ENCODE measurements around the gene SLC66A3.

The SLC66A3 gene

DNA sequence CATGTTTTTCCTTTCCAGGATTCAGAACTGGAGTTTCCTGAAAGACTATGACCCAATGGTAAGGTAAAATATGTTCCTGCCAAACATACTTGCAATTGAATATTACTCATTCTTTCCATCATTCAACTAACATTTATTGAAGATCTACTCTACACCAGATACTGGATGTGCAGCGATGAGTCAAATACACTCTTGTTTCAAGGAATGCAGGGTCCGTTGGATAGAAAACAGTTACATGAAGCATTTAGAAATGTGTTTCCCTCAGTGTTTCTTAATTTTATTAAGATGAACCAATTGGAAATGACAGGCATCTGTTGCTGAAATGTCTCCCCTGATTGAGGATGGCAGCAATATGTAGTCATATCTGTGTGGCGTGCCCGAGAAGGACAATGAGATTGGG, 14.8 kb upstream of the SLC66A3 start:
- no peak for DNase-seq (ENCODE audit: low spot score)

DNA sequence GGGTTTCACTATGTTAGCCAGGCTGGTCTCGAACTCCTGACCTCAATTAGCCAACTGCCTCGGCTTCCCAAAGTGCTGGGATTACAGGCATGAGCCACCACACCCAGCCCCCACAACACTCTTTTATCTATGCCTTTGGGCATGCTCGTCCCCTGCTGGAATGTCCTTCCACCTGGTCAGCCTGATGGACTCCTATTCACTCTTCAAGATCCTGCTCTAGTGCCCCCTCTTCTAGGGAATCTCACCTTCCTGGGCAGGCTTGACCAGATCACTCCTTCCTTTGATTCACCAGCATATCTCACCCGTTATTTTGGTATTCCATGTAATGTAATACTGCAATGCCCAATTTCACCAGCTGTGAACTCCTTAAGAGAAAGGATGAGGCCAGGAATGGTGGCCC, 13.9 kb upstream of the SLC66A3 start:
- DNase-seq (ENCODE audit: low spot score), result no peak

DNA sequence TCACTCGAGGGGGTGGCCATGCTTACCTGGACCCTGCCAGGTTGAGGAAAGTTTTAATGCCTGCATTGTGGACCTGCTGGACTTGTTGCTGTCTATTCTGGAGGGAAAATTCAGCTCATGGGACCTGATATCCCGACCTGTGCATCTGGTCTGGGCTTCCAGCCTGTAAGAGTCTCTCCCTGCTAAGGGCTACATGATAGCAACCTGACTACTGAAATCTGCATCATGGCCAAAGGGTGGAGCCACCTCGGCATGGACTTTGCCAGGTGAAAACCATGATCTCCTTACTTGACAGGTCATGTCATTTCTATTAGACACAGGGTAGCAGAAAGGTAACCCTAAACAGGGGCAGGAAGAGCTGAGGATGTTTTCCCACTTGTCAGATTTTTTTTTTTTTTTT, 12.9 kb upstream of the SLC66A3 start:
- no peak for DNase-seq (ENCODE audit: low spot score)

DNA sequence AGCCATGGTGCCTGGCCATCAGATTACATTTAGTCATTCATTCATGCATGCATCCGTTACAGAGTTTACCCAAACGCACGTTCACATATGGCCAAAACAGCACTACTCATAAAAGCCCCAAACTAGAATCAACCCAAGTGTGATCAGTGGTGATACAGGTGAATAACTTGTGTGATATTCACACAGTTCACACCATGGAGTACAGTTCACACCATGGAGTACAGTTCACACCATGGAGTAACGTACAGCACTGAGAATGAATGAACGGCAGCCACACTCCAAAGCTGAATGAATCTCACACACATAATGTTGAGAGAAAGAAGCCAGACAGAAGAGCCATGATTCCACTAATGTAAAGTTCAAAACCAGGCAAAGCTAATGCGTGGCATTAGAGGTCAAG, 12.3 kb upstream of the SLC66A3 start:
- no peak for DNase-seq (ENCODE audit: low spot score)

DNA sequence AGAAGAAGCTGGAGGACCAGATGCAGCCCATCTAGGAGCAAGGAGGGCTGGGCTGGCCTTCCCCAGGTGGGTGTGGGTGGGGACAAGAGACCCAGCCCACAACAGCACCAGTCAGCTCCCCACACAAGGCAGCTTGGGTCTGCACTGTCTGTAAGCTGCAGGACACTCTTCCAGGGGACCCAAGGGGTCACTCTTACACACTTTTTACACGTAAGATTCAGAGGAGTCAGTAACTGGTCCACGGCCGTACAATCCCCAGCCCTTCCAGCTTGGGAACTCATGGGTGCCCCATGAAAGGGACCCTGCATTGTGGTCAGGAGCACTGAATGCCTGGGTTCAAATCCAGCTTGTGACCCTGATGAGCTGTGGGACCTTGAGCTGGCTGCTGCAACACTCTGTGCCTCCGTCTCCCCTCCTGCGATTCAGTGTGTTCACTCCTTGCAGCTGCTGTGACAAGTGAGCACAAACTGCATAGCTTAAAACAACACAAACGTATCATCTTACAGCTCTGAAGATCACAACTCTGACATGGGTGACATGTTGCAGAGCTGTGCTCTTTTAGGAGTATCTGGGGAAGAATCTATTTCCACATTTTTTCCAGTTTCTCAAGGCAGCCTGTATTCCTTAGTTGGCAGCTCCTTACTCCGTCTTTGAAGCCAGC, 11.1 kb upstream of the SLC66A3 start:
- no peak for DNase-seq (ENCODE audit: low spot score)

DNA sequence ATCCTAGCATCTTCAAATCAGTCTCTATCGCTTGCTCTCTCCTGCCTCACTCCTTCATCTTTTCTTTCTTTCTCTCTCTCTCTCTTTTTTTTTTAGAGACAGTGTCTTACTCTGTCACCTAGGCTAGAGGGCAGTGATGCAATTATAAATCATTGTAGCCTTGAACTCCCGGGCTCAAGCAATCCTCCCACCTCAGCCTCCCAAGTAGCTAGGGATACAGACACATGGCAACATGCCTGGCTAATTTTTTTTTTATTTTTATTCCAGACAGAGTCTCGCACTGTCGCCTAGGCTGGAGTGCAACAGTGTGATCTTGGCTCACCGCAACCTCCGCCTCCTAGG, 10.6 kb upstream of the SLC66A3 start:
- no peak for DNase-seq (ENCODE audit: low spot score)

DNA sequence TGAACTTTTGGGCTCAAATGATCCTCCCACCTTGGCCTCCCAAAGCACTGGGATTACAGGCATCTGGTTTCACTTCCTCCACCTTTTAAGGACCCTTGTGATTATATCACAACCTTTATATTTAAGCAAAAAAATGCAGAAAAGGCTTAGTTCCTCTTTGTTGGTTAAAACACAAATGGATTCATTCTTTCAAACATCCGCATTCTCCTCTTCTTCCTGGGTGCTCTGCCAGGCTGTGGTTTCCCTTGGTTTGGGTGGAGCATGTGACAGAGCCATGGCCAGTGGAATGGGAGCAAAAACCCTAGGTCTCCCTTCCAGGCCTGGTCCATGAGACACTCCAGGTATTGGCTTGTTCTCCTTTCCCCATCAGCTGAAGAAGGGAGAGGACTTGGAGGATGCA, 9.9 kb upstream of the SLC66A3 start:
- no peak for DNase-seq (ENCODE audit: low spot score)

DNA sequence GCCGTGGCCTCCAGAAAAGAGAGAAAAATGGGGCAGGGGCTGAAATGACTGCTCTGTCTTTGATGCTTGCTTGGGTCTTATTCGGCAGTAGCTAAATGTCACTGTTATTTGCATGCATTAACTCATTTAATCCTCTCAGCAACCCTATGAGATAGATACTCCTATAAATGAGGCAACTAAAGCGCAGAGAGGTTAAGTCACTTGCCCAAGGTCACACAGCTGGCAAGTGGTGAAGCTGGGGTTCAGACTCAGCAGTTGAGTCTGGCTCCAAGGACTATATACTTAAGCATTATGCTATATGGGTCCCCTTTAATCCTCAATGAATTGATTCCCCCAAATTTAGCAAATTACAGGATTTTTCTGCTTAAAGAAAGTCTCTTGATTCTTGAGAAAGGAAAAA, 9.2 kb upstream of the SLC66A3 start:
- DNase-seq (ENCODE audit: low spot score), result no peak

DNA sequence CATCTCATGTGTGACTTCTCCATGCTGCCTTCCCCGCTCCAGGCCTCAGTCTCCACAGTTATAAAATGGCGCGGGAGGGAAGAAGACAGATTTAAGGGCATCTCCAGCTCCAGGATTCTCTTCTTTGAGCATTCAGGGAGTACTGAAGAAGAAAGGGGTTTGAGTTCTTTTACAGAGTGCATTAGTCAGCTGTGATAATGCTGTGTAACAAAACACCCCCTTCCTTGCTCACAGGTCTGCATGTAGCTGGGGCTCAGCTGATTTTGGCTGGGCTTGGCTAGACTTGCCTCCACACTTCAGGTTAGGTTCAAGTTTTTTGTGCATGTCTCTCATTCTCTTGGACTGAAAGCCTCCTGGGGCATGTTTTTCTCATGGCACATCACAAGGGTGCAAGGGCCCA, 8.0 kb upstream of the SLC66A3 start:
- DNase-seq (ENCODE audit: low spot score), result no peak

DNA sequence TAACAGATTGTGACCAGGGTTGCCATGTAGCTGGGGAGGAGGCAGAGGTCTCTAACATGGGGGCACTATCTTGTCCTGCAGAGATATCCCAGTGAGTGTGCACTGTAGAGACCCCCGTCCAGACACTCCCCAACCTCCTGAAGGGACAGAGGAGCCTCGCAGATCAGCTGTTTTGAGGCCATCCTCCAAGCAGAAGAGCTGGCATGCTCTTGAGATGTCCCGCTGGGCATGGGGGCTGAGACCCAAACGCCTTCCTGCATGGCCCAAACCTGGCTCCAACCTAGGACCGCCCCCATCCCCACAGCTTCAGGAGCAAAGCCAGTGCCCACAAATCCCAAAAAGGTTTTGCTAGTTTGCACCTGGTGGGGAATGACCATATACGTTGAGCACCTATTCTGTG, 2.7 kb upstream of the SLC66A3 start:
- DNase-seq (ENCODE audit: low spot score), result no peak

DNA sequence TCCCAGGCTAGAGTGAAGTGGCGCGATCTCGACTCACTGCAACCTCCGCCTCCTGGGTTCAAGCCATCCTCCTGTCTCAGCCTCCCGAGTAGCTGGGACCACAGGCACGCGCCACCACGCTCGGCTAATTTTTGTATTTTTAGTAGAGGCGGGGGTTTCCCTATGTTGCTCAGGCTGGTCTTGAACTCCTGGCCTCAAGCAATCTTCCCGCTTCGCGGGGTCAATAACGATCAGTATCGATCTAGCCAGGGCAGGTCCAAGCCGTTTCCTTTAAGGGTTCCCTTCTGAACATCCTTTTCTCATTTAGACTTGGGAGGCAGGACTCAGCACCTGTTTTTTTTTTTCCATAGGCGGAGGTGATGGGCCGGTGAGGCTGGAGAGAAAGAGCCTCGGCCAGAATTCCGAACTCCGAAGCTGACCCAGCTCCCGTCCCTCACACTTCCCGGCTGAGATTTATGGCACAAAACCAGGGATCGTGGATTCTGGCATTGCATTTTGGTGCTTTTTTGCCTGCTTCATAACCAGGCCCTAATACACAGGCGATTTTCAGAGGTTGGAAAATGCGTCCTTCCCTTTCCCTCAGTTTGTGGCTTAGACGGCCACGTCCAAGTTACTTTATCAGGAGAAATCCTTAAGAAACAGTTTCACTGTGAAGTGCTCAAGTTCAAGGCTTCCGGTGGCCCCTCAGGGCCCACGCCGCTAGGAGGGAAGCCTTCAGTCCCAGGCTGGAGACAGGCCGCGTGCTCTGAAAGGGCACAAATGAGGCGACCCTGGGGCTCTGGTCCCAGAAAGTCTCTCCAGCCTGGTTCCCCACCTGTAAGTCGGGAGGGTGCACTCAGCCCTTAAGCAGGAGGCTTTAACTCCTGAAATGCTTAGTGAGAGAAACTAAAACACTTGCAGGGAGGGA, 998 bp upstream of the SLC66A3 start:
- DNase-seq (ENCODE audit: low spot score), result no peak

DNA sequence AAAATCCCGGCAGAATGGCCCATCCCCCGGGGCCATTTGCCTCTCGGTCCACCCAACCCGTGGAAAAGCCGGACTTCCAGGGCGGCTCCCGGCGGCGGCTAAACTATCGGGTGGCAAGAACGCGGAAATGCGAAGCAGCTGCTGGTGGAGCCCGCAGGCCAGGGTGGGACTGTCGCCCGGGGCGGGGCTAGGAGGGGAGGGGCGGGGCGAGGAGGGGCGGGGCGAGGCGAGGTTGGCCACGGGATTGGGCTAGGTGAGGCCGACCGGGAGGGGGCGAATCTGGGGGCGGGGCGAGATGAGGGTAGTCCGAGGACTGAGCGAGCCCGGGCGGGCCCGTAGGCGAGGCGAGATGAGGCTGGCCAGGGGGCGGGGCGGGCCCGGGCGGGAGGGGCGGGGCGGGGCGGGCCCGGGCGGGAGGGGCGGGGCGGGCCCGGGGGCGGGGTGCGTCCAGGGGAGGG, 315 bp upstream of the SLC66A3 start:
- peak; percentile 96 for DNase-seq (ENCODE audit: low spot score)

DNA sequence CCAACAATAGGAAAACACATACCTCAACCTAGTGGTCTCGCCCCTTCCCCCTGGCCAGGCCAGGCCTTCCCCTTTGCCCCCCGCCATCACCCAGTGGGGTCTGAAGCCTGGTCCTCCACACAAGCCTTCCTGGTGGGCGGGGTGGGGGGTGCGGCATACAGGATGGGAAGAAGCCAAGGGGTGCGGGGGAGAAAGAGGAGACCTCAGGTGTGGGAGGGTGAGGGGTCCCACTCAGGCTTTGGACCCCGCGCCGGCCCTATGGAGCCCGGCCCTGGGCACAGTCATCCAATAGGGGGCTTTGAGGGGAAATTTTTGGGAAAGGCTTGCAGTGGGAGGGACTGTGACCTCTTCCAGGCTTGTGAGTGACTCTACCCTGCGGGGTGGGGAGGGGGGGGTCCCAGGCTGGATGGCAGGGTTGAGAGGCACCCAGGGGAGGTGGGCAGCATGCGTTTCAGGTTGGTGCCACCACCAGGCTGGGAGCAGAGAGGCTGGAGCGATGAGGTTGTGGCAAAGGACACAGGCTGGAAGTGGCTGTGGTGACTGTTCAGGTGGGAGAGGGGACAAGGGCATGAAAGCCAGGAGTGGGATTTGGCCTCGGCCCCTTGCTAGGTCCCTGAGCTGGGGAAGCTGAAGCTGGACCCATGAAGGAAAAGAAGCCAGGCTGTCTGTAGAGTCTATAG, 1.3 kb downstream of the SLC66A3 start:
- DNase-seq (ENCODE audit: low spot score), result no peak

DNA sequence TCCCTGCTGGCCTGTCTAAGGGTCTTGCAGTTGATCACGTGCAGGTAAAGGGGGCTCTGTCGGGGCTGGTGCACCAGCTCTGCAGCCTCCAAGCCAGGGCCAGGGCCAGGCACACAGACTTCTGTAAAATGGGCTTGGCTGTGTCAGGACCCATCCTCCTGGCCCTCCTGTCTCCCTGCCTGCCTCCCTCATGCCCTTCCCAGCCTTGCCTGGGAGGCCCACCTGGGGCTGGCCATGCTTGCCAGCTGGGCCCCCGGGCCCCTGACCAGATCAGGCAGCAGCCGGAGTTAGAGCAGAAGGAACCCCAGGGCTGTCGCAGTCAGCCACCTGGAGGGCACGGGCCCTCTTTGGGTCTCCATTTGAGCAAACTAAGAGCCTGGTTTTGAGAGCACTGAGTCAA, 2.0 kb downstream of the SLC66A3 start:
- no peak for DNase-seq (ENCODE audit: low spot score)

DNA sequence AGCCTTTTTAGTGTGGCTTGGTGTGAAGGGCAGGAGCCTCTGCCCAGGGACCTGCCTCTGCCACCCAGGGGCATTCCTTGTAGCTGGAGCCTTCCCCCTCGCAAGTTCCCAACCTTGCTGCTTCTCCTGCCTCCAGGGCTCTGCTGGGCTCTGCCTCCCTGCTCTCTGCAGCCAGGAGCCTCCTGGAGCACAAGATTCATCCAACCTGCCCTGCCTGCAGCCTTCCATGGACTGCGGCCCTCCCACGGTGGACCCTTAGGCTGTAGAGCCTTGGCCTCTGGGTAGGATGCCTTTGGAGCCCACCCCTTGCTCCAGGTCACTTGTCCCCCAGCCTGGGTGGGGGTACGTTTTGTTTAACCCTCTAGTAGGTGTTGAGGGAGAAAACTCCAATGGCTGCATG, 2.5 kb downstream of the SLC66A3 start:
- DNase-seq (ENCODE audit: low spot score), result no peak

DNA sequence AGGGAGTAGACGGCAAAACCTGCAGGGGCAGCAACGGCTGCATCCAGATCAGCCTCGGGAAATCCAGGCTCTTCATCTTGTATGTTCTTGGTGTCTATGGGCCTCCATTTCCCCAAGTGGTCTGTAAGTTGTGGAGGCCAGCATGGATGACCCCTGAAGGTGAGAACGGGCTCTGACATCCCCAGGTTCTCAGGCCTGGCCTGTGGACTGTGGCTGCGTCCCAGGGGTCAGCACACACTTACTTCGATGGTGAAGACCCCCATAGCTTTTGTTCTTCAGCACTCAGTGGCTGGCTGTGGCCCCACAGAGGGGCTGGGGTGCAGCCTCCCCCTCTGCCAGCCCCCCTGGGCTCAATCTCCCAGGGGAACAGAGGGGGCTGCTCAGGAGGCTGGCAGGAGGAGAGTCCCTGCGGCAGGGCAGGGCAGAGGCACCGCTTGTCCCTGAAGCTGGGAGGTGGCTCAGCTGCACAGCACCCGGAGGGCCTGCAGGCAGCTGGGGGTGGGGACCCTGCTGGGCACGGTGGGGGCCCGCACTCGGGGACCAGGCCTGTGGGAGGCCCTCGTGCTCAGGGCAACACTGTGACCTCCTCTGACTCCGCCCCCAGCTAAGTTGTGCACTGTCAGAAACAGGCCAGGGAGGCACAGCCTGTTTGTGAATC, 3.8 kb downstream of the SLC66A3 start:
- DNase-seq (ENCODE audit: low spot score), result no peak

DNA sequence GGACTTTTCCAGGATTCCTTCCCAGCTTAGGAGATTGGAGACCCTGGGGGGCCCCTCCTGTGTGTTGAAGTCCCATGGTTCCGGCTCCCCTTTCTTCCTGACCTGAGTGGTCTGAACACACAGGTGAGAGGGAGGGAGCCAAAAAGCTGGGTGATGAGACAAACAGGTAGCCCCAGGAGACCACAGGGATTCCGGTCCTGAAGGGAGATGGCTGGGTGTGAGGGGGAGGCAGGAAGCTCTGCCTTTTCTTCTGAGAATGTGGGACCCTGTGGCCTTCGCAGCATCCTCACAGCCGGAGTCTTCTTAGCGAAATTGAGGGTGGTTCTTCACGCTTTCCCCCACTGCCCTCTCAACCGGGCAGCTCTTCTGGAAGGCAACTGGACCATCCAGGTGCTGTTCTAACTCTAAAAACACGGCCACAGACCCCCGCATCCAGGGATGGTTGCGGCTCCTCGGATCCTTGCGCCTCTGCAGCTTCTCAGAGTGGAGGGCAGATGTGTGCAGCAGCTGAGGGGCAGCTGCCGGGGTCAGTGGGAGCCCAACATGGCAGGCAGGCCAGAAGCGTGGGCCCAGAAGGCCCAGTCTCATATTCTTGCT, 4.4 kb downstream of the SLC66A3 start:
- DNase-seq (ENCODE audit: low spot score), result no peak

DNA sequence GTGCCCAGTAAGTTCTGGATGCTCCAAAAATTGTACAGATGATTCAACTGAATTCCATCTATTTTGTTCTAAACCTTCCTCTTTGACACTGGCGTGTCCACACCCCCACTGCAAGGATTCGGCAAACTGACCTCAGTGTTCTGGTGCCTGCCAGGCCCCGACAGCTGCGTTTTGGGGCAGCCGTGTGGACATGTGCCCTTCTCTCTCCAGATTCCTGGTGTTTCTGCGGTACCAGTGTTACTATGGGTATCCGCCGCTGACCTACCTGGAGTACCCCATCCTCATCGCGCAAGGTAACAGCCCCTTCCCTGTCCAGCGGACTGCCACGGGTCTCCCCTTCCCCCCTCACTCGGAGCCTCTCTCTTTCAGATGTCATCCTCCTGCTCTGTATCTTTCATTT, 5.0 kb downstream of the SLC66A3 start:
- DNase-seq (ENCODE audit: low spot score), result no peak

DNA sequence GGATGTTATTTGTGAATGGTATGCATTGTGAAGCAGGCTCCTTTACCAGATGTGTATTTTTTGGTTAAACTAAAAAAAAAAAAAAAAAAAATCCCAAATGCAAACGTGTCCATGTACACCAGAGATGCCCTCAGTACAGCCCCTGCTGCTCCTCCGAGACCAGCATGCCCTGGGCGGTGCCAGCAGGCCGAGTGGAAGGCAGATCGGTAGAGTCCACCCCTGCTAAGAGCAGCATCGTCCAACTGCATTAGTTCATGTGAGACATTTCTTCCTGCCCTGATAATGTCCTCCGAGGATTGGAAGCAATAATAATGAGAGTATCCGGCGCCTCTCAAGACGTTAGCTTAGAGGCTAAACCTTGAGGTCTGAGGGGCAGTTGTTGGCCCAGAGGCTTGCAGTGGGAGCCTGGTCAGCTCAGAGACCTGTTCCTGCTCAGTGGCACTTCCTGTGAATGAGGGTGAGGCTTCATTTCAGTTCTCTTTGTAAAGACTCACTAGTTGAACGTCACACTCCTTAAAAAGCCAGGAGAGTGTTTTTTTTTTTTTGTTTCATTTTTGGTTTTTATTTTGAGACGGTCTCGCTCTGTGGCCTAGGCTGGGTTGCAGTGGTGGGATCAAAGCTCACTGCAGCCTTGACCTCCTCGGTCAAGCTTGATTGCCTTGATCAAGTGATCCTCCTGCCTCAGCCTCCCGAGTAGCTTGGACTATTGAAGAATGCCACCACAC, 5.6 kb downstream of the SLC66A3 start:
- DNase-seq (ENCODE audit: low spot score), result peak; percentile 34

DNA sequence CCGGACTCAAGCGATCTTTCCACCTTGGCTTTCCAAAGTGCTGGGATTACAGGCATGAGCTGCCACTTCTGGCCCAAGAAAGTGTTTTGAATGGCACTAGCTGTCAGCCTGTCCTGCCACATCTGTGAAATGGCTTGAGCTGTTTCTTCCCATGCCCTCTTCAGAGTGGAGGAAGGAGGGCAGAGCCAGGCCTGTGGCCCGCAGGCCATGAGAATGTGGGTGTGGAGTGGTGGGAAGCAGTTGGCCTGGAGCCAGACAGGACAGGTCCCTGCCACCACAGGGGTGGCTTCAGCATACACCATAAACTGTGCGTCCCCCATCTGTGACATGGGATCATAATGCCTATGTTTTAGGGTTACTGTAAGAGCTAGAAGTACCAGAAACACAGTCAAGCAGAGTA, 6.5 kb downstream of the SLC66A3 start:
- DNase-seq (ENCODE audit: low spot score), result no peak
